ENCODE results near the gene F12.
"Not testable (repeated sequence)": the region's sequence is repeated elsewhere in the genome, so short reads cannot be mapped to it uniquely, and the experiment has no call there.

The F12 gene

GRCh38 chr5:177432143-177432838 lies 22.9 kb upstream of the F12 start:
- no peak for DNase-seq

- no peak for DNase-seq
These were observed 22.2 kb upstream of the F12 start for GRCh38 chr5:177431317-177432142.

- no peak for DNase-seq
These were observed 21.6 kb upstream of the F12 start for GRCh38 chr5:177430972-177431316.

GRCh38 chr5:177430140-177430951 lies 21.0 kb upstream of the F12 start:
- DNase-seq, result no peak

GRCh38 chr5:177429248-177430040 lies 20.1 kb upstream of the F12 start:
- DNase-seq, result peak; percentile 97

GRCh38 chr5:177428574-177429217 lies 19.3 kb upstream of the F12 start:
- no peak for DNase-seq

- peak; percentile 28 to 31 for DNase-seq
These were observed 18.7 kb upstream of the F12 start for GRCh38 chr5:177427919-177428573.

- no peak for DNase-seq
These were observed 18.0 kb upstream of the F12 start for GRCh38 chr5:177427211-177427822.

- DNase-seq, result peak; percentile 22 to 40
These were observed 17.3 kb upstream of the F12 start, which contains the start of gene GRK6 for GRCh38 chr5:177426566-177427210. GRK6 (plus strand) TSS chr5:177426676; CDS start chr5:177426846, 170 bp downstream.

GRCh38 chr5:177425801-177426565 lies 16.6 kb upstream of the F12 start:
- DNase-seq, result peak; percentile 99

GRCh38 chr5:177425196-177425800 lies 15.9 kb upstream of the F12 start:
- DNase-seq, result no peak

- no peak for DNase-seq
These were observed 14.3 kb upstream of the F12 start for GRCh38 chr5:177423671-177424070.

GRCh38 chr5:177421062-177421798 lies 11.9 kb upstream of the F12 start:
- DNase-seq, result no peak

GRCh38 chr5:177420472-177420871 lies 11.1 kb upstream of the F12 start:
- DNase-seq, result not testable (repeated sequence)

- no peak for DNase-seq
These were observed 9.7 kb upstream of the F12 start for GRCh38 chr5:177419046-177419445.

- not testable (repeated sequence) for DNase-seq
These were observed 7.7 kb upstream of the F12 start for GRCh38 chr5:177417081-177417480.

- no peak for DNase-seq
These were observed 5.1 kb upstream of the F12 start for GRCh38 chr5:177414481-177414880.

GRCh38 chr5:177412603-177413233 lies 3.4 kb upstream of the F12 start:
- DNase-seq, result no peak
